Keratinocyte (primary cell): ENCODE results near the gene SRSF9.

Experiments
- CTCF ChIP-seq, 3 experiments: IDR thresholded peaks in 1 of 3; conservative IDR thresholded peaks in 1 of 3; optimal IDR thresholded peaks in 1 of 3; 2 replicates in 2 of 3; 3 replicates in 1 of 3; pipeline versions ENCODE3 to v1.5.1; 2011; ENCODE audit warnings: low read length in 3 of 3, mild to moderate bottlenecking in 3 of 3, moderate library complexity in 2 of 3, control low read depth in 1 of 3, inconsistent platforms in 1 of 3; ENCODE audit not compliant: insufficient read depth in 2 of 3; ENCODE audit errors: extremely low read depth in 1 of 3
- EZH2 ChIP-seq: IDR thresholded peaks from one replicate; pipeline ENCODE4 v1.6.1; 2012; ENCODE audit warnings: inconsistent platforms, mild to moderate bottlenecking, low read length, moderate library complexity

- TF ChIP-seq EZH2 (no peak), CTCF (optimal IDR thresholded peaks at IDR 0.05 in 1 of 3, IDR thresholded peaks at IDR 0.05 in 1 of 3, conservative IDR thresholded peaks at IDR 0.05 in 1 of 3; ENCODE audit: extremely low read depth in 1 of 3, insufficient read depth in 2 of 3, low read length in 3 of 3) (no peak)
Observed at GRCh38 chr12:120483621-120484020, 14.1 kb upstream of the SRSF9 start.
